AG09309 (cell line): ENCODE results near the gene CASQ2.

Source experiments
- DNase-seq: peaks from one replicate; pipeline ENCODE4 v3.0.0-alpha.2; 2010; ENCODE audit warnings: low read depth
- H3K4me3 ChIP-seq: 2 replicates; pipeline ENCODE4 v1.5.1; 2011; ENCODE audit warnings: mild to moderate bottlenecking, low read depth, low read length, moderate library complexity; ENCODE audit not compliant: control insufficient read depth
- CTCF ChIP-seq: IDR thresholded peaks from 2 replicates; pipeline ENCODE4 v1.5.1; 2011; ENCODE audit warnings: mild to moderate bottlenecking, low read depth, low read length, inconsistent platforms; ENCODE audit not compliant: insufficient read depth, control insufficient read depth; ENCODE audit errors: missing control alignments

Gene CASQ2

GRCh38 chr1:115796036-115796435 is 27.5 kb upstream of the CASQ2 start:
- H3K4me3 ChIP-seq: no peak overlapping the region
- no peak for DNase-seq
- no peak for TF ChIP-seq CTCF

GRCh38 chr1:115794976-115795639 is 26.6 kb upstream of the CASQ2 start:
- TF ChIP-seq CTCF: no peak
- no peak overlapping the region for H3K4me3 ChIP-seq
- DNase-seq: no peak

- no peak for TF ChIP-seq CTCF
- no peak overlapping the region for H3K4me3 ChIP-seq
- DNase-seq: no peak
Observed at GRCh38 chr1:115793162-115793561, 24.6 kb upstream of the CASQ2 start.

GRCh38 chr1:115791816-115792215 is 23.3 kb upstream of the CASQ2 start:
- no peak for TF ChIP-seq CTCF
- no peak for DNase-seq

DNA sequence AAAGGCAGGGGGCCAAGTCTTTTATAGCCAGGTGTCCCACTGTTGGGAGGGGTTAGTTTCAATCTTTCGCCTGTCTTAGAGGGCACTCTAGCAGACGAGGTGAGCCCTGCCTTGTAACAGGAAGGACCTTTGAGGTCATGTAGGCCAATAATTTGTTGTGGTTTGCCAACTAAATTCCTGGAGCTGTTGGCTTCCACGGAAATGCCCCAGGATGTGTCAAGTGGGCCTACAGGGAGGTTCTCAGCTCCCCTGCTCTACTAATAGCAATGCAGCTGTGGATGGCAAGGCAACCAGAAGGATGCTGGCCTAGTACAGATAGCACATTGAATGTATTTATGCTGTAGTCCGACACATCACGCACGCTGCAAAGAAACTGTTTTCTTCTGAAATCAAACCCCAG is 22.3 kb upstream of the CASQ2 start:
- TF ChIP-seq CTCF: no peak
- DNase-seq: no peak
- H3K4me3 ChIP-seq: no peak overlapping the region

More at GRCh38 chr1:115791816-115792215, 23.3 kb upstream of the CASQ2 start:
- no peak overlapping the region for H3K4me3 ChIP-seq

GRCh38 chr1:115790356-115790755 is 21.8 kb upstream of the CASQ2 start:
- DNase-seq: no peak
- no peak overlapping the region for H3K4me3 ChIP-seq
- no peak for TF ChIP-seq CTCF

DNA sequence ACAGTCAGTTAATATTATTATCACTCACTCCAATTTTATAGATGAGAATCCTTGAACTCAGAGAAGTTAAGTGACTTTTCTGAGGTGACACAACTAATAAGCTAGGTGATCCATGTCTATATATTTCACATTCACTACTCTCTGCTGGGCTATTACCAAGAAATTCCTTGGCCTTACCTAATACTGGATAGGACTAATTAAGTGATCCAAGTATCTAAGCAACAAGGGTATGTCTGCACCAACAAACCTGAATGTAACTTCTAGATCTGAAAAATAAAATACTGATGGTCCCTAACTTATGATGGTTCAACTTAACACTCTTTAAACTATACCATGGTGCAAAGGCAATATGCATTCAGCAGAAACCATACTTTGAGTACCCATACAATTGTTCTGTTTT is 14.8 kb upstream of the CASQ2 start:
- no peak for TF ChIP-seq CTCF
- no peak overlapping the region for H3K4me3 ChIP-seq
- no peak for DNase-seq
